ENCODE results near the gene ERC2.

The ERC2 gene

GRCh38 chr3:55540579-55540978 is 927.7 kb downstream of the ERC2 start:
- Histone ChIP-seq H3K4me3 (ENCODE audit: low read depth, low read length, poor library complexity, severe bottlenecking) (no peak overlapping the region), H3K27ac (ENCODE audit: low read depth, low read length, poor library complexity, severe bottlenecking) (no peak overlapping the region), H3K27me3 (ENCODE audit: insufficient read depth, low read length) (no peaks in the 10 kb centered on the region), H4K20me1 (ENCODE audit: insufficient read depth, low read length) (no peaks in the 10 kb centered on the region), H3K4me1 (ENCODE audit: insufficient read depth, low read length, severe bottlenecking) (no peaks in the 10 kb centered on the region), H3K36me3 (ENCODE audit: insufficient read depth, low read length) (no peaks in the 10 kb centered on the region), H2AFZ (ENCODE audit: low read length) (no peak overlapping the region), H3K9me3 (ENCODE audit: low read length) (no peaks in the 10 kb centered on the region), H3K9me2 (ENCODE audit: low read depth, low read length) (no peaks in the 10 kb centered on the region), H3F3A (ENCODE audit: insufficient read depth, low read length) (no peaks in the 10 kb centered on the region), H3K4me2 (ENCODE audit: low read length) (no peak overlapping the region), H3K9ac (ENCODE audit: low read length) (no peak overlapping the region), H3K79me2 (ENCODE audit: insufficient read depth, low read length) (no peaks in the 10 kb centered on the region)
- TF ChIP-seq EZH2 (IDR thresholded peaks at IDR 0.05; ENCODE audit: borderline replicate concordance, low read length) (no peak), CTCF (IDR thresholded peaks at IDR 0.05; ENCODE audit: low read length) (no peak)

- H3K4me3 ChIP-seq (ENCODE audit: low read depth, low read length, poor library complexity, severe bottlenecking): no peak overlapping the region
Measured at GRCh38 chr3:55538158-55538557, 930.1 kb downstream of the ERC2 start.

GRCh38 chr3:55537563-55537962 is 930.7 kb downstream of the ERC2 start:
- Histone ChIP-seq H4K20me1 (ENCODE audit: insufficient read depth, low read length) (no peaks in the 10 kb centered on the region), H2AFZ (ENCODE audit: low read length) (no peak overlapping the region), H3F3A (ENCODE audit: insufficient read depth, low read length) (no peaks in the 10 kb centered on the region), H3K4me3 (ENCODE audit: low read depth, low read length, poor library complexity, severe bottlenecking) (no peak overlapping the region), H3K27ac (ENCODE audit: low read depth, low read length, poor library complexity, severe bottlenecking) (no peak overlapping the region), H3K9me2 (ENCODE audit: low read depth, low read length) (no peaks in the 10 kb centered on the region), H3K9me3 (ENCODE audit: low read length) (no peaks in the 10 kb centered on the region), H3K4me2 (ENCODE audit: low read length) (no peak overlapping the region), H3K9ac (ENCODE audit: low read length) (no peak overlapping the region), H3K27me3 (ENCODE audit: insufficient read depth, low read length) (no peaks in the 10 kb centered on the region), H3K4me1 (ENCODE audit: insufficient read depth, low read length, severe bottlenecking) (no peaks in the 10 kb centered on the region), H3K79me2 (ENCODE audit: insufficient read depth, low read length) (no peaks in the 10 kb centered on the region), H3K36me3 (ENCODE audit: insufficient read depth, low read length) (no peaks in the 10 kb centered on the region)
- no peak for TF ChIP-seq CTCF (IDR thresholded peaks at IDR 0.05; ENCODE audit: low read length)
- TF ChIP-seq EZH2 (IDR thresholded peaks at IDR 0.05; ENCODE audit: borderline replicate concordance, low read length): no peak

More at GRCh38 chr3:55538158-55538557, 930.1 kb downstream of the ERC2 start:
- no peak for TF ChIP-seq CTCF (IDR thresholded peaks at IDR 0.05; ENCODE audit: low read length)
- H3K79me2 ChIP-seq (ENCODE audit: insufficient read depth, low read length): no peaks in the 10 kb centered on the region
- no peaks in the 10 kb centered on the region for H3K9me2 ChIP-seq (ENCODE audit: low read depth, low read length)
- no peak overlapping the region for H3K4me2 ChIP-seq (ENCODE audit: low read length)
- H4K20me1 ChIP-seq (ENCODE audit: insufficient read depth, low read length): no peaks in the 10 kb centered on the region
- H3K4me1 ChIP-seq (ENCODE audit: insufficient read depth, low read length, severe bottlenecking): no peaks in the 10 kb centered on the region
- H3K9me3 ChIP-seq (ENCODE audit: low read length): no peaks in the 10 kb centered on the region
- no peak overlapping the region for H3K27ac ChIP-seq (ENCODE audit: low read depth, low read length, poor library complexity, severe bottlenecking)
- H3K27me3 ChIP-seq (ENCODE audit: insufficient read depth, low read length): no peaks in the 10 kb centered on the region
- no peaks in the 10 kb centered on the region for H3K36me3 ChIP-seq (ENCODE audit: insufficient read depth, low read length)
- H3F3A ChIP-seq (ENCODE audit: insufficient read depth, low read length): no peaks in the 10 kb centered on the region
- H2AFZ ChIP-seq (ENCODE audit: low read length): no peak overlapping the region
- no peak overlapping the region for H3K9ac ChIP-seq (ENCODE audit: low read length)
